GM06990 (cell line): Measurements from ENCODE around the gene PFDN4.

Experiments used
- DNase-seq: peaks from one replicate; pipeline ENCODE4 v3.0.0-alpha.2; 2011; ENCODE audit not compliant: insufficient read length; ENCODE audit errors: extremely low read depth
- H3K27me3 ChIP-seq: replicated peaks from 2 replicates; pipeline ENCODE4 v1.6.0; 2011; ENCODE audit warnings: low read length; ENCODE audit not compliant: control insufficient read depth, insufficient read depth
- H3K36me3 ChIP-seq: 2 replicates; pipeline ENCODE4 v1.5.1; 2011; ENCODE audit warnings: low read length; ENCODE audit not compliant: control insufficient read depth, insufficient read depth
- H3K4me3 ChIP-seq: replicated peaks from 2 replicates; pipeline ENCODE4 v1.5.1; 2011; ENCODE audit warnings: low read depth, mild to moderate bottlenecking, control low read depth, low read length
- CTCF ChIP-seq: IDR thresholded peaks from 2 replicates; pipeline ENCODE4 v1.5.1; 2011; ENCODE audit warnings: low read length, control low read depth, mild to moderate bottlenecking, inconsistent platforms; ENCODE audit not compliant: insufficient read depth, poor library complexity, severe bottlenecking

PFDN4 gene

GRCh38 chr20:54251096-54251495, 43.2 kb downstream of the PFDN4 start:
- no peaks in the 10 kb centered on the region for H3K27me3 ChIP-seq
- no peak overlapping the region for H3K4me3 ChIP-seq
- no peak for TF ChIP-seq CTCF
- DNase-seq, result no peak
- H3K36me3 ChIP-seq, result no peaks in the 10 kb centered on the region

- H3K4me3 ChIP-seq, result no peak overlapping the region
- no peak for TF ChIP-seq CTCF
- H3K36me3 ChIP-seq, result no peaks in the 10 kb centered on the region
- DNase-seq, result no peak
- no peaks in the 10 kb centered on the region for H3K27me3 ChIP-seq
Measured at GRCh38 chr20:54254596-54254995, 46.7 kb downstream of the PFDN4 start.

GRCh38 chr20:54255157-54255556, 47.3 kb downstream of the PFDN4 start:
- no peak overlapping the region for H3K4me3 ChIP-seq
- DNase-seq, result no peak

GRCh38 chr20:54256202-54256601, 48.3 kb downstream of the PFDN4 start:
- no peaks in the 10 kb centered on the region for H3K36me3 ChIP-seq

More at GRCh38 chr20:54255157-54255556, 47.3 kb downstream of the PFDN4 start:
- no peak for TF ChIP-seq CTCF
- no peaks in the 10 kb centered on the region for H3K36me3 ChIP-seq
- no peaks in the 10 kb centered on the region for H3K27me3 ChIP-seq

GRCh38 chr20:54257071-54257816, 49.4 kb downstream of the PFDN4 start:
- no peak for TF ChIP-seq CTCF
- Histone ChIP-seq H3K36me3 (no peaks in the 10 kb centered on the region), H3K4me3 (no peak overlapping the region), H3K27me3 (no peaks in the 10 kb centered on the region)
- DNase-seq, result no peak

More at GRCh38 chr20:54256202-54256601, 48.3 kb downstream of the PFDN4 start:
- H3K27me3 ChIP-seq, result no peaks in the 10 kb centered on the region
- H3K4me3 ChIP-seq, result no peak overlapping the region
- DNase-seq, result no peak
- no peak for TF ChIP-seq CTCF
